ENCODE results near the gene CPED1.

- TF ChIP-seq CTCF (IDR thresholded peaks at IDR 0.05) (no peak), RELA (CRISPR knock-in tag; IDR thresholded peaks at IDR 0.05; ENCODE audit: borderline replicate concordance) (no peak), SP1 (CRISPR knock-in tag; conservative IDR thresholded peaks at IDR 0.05) (no peak)
These were observed 45.6 kb upstream of the CPED1 start for GRCh38 chr7:120942861-120943260.

Data from WTC11 (cell line).